GM23338 (cell line): ENCODE results near the gene PABPC3. TPM values are rescaled to one million over a fixed set of nuclear protein-coding genes. Genes with fewer than 3 reads are reported as not detected.
A peak's percentile ranks its signal among the peaks of the same experiment; 100 is the strongest.

ENCODE experiments used
- ATAC-seq: fragments of 200-7000 bp; cut with Tn5 transposase; 3 replicates; pipeline ENCODE4 v1.9.1; 2020
- DNase-seq: peaks from one replicate; pipeline ENCODE4 v3.0.0-alpha.2; 2015; ENCODE audit warnings: low spot score
- H2AFZ ChIP-seq: fragments of 200-600 bp; sonication (generic); 2 replicates; pipeline ENCODE4 v1.8.0; 2016; ENCODE audit warnings: antibody characterized with exemption, mild to moderate bottlenecking, moderate library complexity
- H3F3A ChIP-seq: fragments of 200-600 bp; sonication (generic); replicated peaks from 2 replicates; pipeline ENCODE4 v1.8.0; 2017; ENCODE audit warnings: antibody characterized with exemption, mixed run types, low read depth
- H3K27ac ChIP-seq: fragments of 200-600 bp; sonication (generic); 2 replicates; pipeline ENCODE4 v1.6.1; 2016; ENCODE audit warnings: low read depth
- H3K27me3 ChIP-seq: fragments of 200-600 bp; sonication (generic); 2 replicates; pipeline ENCODE4 v1.8.0; 2016; ENCODE audit warnings: mild to moderate bottlenecking, mixed run types, moderate library complexity; ENCODE audit not compliant: insufficient read depth
- H3K36me3 ChIP-seq: fragments of 200-600 bp; sonication (generic); 2 replicates; pipeline ENCODE4 v1.8.0; 2016; ENCODE audit warnings: mild to moderate bottlenecking; ENCODE audit not compliant: insufficient read depth
- H3K4me1 ChIP-seq: fragments of 200-600 bp; sonication (generic); 2 replicates; pipeline ENCODE4 v1.8.0; 2016; ENCODE audit warnings: mild to moderate bottlenecking, moderate library complexity; ENCODE audit not compliant: insufficient read depth
- H3K4me2 ChIP-seq: fragments of 200-600 bp; sonication (generic); 2 replicates; pipeline ENCODE4 v1.7.1; 2017; ENCODE audit warnings: mixed run types
- H3K4me3 ChIP-seq: fragments of 200-600 bp; sonication (generic); 2 replicates; pipeline ENCODE4 v1.6.1; 2016; ENCODE audit warnings: mixed run types
- H3K79me2 ChIP-seq: fragments of 200-600 bp; sonication (generic); replicated peaks from 2 replicates; pipeline ENCODE4 v1.8.0; 2017; ENCODE audit warnings: mild to moderate bottlenecking; ENCODE audit not compliant: insufficient read depth
- H3K9me2 ChIP-seq: fragments of 200-600 bp; sonication (generic); 2 replicates; pipeline ENCODE4 v1.8.0; 2017; ENCODE audit not compliant: insufficient read depth
- H4K20me1 ChIP-seq: fragments of 200-600 bp; sonication (generic); replicated peaks from 2 replicates; pipeline ENCODE4 v1.8.0; 2017; ENCODE audit warnings: mild to moderate bottlenecking; ENCODE audit not compliant: insufficient read depth
- H3K27ac Mint-ChIP-seq: 2 replicates; pipeline ENCODE4 v1.8.0; 2020; ENCODE audit warnings: inconsistent platforms, mild to moderate bottlenecking, moderate library complexity, mixed read lengths
- H3K27me3 Mint-ChIP-seq: 3 replicates; pipeline ENCODE4 v1.8.0; 2022; ENCODE audit warnings: low read depth, mild to moderate bottlenecking, moderate library complexity, mixed read lengths, inconsistent platforms; ENCODE audit not compliant: insufficient read depth, poor library complexity
- H3K36me3 Mint-ChIP-seq: 3 replicates; pipeline ENCODE4 v1.8.0; 2021; ENCODE audit warnings: low read depth, mild to moderate bottlenecking, inconsistent platforms, moderate library complexity, mixed read lengths
- H3K4me1 Mint-ChIP-seq: 3 replicates; pipeline ENCODE4 v1.8.0; 2020; ENCODE audit warnings: mild to moderate bottlenecking, inconsistent platforms, mixed read lengths
- H3K4me3 Mint-ChIP-seq: 3 replicates; pipeline ENCODE4 v1.8.0; 2021; ENCODE audit warnings: moderate library complexity, mild to moderate bottlenecking, inconsistent platforms, mixed read lengths
- H3K9me3 Mint-ChIP-seq: 3 replicates; pipeline ENCODE4 v1.8.0; 2020; ENCODE audit warnings: moderate library complexity, mild to moderate bottlenecking, inconsistent platforms, mixed read lengths
- CREB1 ChIP-seq: fragments of 250-450 bp; sonication (Bioruptor Pico); IDR thresholded peaks from 2 replicates; pipeline ENCODE4 v1.5.0; 2020; ENCODE audit warnings: low read depth, mild to moderate bottlenecking, moderate library complexity
- EZH2 ChIP-seq: fragments of 200-600 bp; sonication (generic); IDR thresholded peaks from one replicate; pipeline ENCODE4 v1.8.0; 2017; ENCODE audit warnings: antibody characterized with exemption, mild to moderate bottlenecking, low read depth; ENCODE audit not compliant: unreplicated experiment
- EZH2phosphoT487 ChIP-seq: fragments of 200-600 bp; sonication (generic); IDR thresholded peaks from one replicate; pipeline ENCODE4 v1.8.1; 2018; ENCODE audit warnings: antibody characterized with exemption; ENCODE audit not compliant: unreplicated experiment
- JUNB ChIP-seq: IDR thresholded peaks from one replicate; pipeline ENCODE4 v1.6.1; 2016; ENCODE audit warnings: antibody characterized with exemption; ENCODE audit not compliant: unreplicated experiment
- POLR2AphosphoS5 ChIP-seq: IDR thresholded peaks from 2 replicates; pipeline ENCODE4 v1.6.1; 2016; ENCODE audit warnings: antibody characterized with exemption, low read depth
- STAT1 ChIP-seq: IDR thresholded peaks from one replicate; pipeline ENCODE4 v1.6.1; 2016; ENCODE audit warnings: antibody characterized with exemption; ENCODE audit not compliant: unreplicated experiment
- ZNF114 ChIP-seq: fragments of 250-450 bp; sonication (Bioruptor Pico); IDR thresholded peaks from 2 replicates; pipeline ENCODE4 v1.5.0; 2020; ENCODE audit warnings: mild to moderate bottlenecking, moderate library complexity
- ZNF331 ChIP-seq: fragments of 250-450 bp; sonication (Bioruptor Pico); IDR thresholded peaks from 2 replicates; pipeline ENCODE4 v1.5.0; 2020; ENCODE audit warnings: low read depth, mild to moderate bottlenecking, moderate library complexity
- polyA plus RNA-seq: library from polyadenylated mRNA; unstranded; fragments of >200 nt; fragmentation: Nextera tagmentation; extraction: Ambion mirVana; gene quantifications from 2 replicates; pipeline ENCODE4 v1.2.1, GENCODE V29; 2016
- total RNA-seq: library from RNA; depleted of rRNA; stranded (reverse); fragments of >200 nt; shearing (Covaris generic); gene quantifications from 2 replicates; pipeline ENCODE4 v1.2.3, GENCODE V29; 2014
- TF ChIP-seq, protein P1 (sequence below), 2 experiments: fragments of 200-600 bp in 1 of 2; sonication (generic) in 1 of 2; conservative IDR thresholded peaks; 2 replicates each; pipeline versions ENCODE4 v1.5.1 to v1.6.1; 2016 to 2017; ENCODE audit warnings: antibody characterized with exemption in 2 of 2, low read depth in 2 of 2, mild to moderate bottlenecking in 2 of 2, moderate library complexity in 1 of 2
- TF ChIP-seq, protein P2 (sequence below): IDR thresholded peaks from one replicate; pipeline ENCODE4 v1.6.1; 2018; ENCODE audit warnings: antibody characterized with exemption; ENCODE audit not compliant: unreplicated experiment
- TF ChIP-seq, protein P3 (sequence below): fragments of 250-450 bp; sonication (Bioruptor Pico); IDR thresholded peaks from 2 replicates; pipeline ENCODE4 v1.5.0; 2020; ENCODE audit warnings: mild to moderate bottlenecking, moderate library complexity

The PABPC3 gene
- total and polyA plus RNA-seq, 2 experiments from 2014 or later = 0.55 to 1.2 TPM

DNA sequence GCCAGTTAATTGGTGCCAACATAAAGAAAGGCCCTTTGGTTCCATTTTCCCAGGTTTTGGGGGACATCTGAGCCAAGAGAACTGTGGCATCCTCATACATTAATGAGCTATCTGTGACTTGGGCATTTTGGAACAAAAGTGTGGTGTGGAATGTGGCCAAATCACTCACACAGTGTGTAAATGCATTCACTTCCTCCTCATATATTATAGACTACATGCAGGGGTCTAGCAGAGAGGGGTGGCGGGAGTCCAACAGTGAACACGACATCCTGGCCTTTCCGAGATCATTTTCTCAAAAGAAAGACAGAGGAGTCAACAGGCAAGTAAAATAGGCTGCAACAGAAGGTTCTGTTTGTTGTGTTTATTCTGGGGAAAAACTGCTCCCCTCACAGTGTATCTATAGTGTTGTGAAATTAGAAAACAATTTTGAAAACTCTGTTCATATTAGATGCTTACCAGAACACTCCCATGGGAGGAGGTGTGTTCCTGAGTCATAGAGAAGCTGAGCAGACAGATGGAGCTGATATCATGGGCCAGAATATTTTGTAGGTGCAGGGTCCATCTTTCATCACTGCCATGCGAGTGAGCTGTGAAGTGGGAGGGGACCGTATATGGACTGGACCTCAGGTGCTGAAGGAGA is 36.9 kb downstream of the PABPC3 start (continued):
- TF ChIP-seq, protein P1, sequence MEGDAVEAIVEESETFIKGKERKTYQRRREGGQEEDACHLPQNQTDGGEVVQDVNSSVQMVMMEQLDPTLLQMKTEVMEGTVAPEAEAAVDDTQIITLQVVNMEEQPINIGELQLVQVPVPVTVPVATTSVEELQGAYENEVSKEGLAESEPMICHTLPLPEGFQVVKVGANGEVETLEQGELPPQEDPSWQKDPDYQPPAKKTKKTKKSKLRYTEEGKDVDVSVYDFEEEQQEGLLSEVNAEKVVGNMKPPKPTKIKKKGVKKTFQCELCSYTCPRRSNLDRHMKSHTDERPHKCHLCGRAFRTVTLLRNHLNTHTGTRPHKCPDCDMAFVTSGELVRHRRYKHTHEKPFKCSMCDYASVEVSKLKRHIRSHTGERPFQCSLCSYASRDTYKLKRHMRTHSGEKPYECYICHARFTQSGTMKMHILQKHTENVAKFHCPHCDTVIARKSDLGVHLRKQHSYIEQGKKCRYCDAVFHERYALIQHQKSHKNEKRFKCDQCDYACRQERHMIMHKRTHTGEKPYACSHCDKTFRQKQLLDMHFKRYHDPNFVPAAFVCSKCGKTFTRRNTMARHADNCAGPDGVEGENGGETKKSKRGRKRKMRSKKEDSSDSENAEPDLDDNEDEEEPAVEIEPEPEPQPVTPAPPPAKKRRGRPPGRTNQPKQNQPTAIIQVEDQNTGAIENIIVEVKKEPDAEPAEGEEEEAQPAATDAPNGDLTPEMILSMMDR (conservative IDR thresholded peaks at IDR 0.05; ENCODE audit: low read depth in 2 of 2) = no peak
- TF ChIP-seq EZH2phosphoT487 (no peak), ZNF114 (no peak), EZH2 (no peak), STAT1 (no peak)

DNA sequence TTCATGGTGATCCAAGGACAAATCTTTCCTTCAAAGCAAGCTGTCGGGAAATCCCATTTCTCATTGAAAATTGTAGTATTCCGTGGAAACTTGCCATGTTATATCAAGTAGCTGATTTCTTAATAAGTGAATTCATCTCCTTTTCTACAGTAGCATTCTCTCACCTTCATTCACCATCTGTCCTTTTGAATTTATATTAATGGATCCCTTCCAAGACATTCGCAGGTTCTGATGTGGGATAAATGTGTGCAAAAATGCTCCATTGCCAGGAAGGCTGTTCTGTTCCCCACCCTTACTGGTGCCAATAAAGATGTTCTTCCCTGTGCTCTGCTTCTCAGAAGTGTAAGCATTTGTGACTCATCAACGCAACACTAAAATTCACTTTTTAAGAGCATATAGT is 40.0 kb downstream of the PABPC3 start:
- H3K27ac Mint-ChIP-seq = 0 out of 2 replicates have a peak overlapping the region, but pooled peaks have one; percentile 29
- ATAC-seq = no peak
- H3K27me3 Mint-ChIP-seq = peaks cover 14% of the 10 kb centered on the region
- TF ChIP-seq POLR2AphosphoS5 = no peak
- TF ChIP-seq CREB1 (CRISPR knock-in tag) = no peak
- TF ChIP-seq EZH2phosphoT487 = no peak
- TF ChIP-seq, protein P2, sequence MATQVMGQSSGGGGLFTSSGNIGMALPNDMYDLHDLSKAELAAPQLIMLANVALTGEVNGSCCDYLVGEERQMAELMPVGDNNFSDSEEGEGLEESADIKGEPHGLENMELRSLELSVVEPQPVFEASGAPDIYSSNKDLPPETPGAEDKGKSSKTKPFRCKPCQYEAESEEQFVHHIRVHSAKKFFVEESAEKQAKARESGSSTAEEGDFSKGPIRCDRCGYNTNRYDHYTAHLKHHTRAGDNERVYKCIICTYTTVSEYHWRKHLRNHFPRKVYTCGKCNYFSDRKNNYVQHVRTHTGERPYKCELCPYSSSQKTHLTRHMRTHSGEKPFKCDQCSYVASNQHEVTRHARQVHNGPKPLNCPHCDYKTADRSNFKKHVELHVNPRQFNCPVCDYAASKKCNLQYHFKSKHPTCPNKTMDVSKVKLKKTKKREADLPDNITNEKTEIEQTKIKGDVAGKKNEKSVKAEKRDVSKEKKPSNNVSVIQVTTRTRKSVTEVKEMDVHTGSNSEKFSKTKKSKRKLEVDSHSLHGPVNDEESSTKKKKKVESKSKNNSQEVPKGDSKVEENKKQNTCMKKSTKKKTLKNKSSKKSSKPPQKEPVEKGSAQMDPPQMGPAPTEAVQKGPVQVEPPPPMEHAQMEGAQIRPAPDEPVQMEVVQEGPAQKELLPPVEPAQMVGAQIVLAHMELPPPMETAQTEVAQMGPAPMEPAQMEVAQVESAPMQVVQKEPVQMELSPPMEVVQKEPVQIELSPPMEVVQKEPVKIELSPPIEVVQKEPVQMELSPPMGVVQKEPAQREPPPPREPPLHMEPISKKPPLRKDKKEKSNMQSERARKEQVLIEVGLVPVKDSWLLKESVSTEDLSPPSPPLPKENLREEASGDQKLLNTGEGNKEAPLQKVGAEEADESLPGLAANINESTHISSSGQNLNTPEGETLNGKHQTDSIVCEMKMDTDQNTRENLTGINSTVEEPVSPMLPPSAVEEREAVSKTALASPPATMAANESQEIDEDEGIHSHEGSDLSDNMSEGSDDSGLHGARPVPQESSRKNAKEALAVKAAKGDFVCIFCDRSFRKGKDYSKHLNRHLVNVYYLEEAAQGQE = no peak
- TF ChIP-seq ZNF331 = no peak
- no peak for TF ChIP-seq JUNB
- no peak for TF ChIP-seq STAT1
- TF ChIP-seq, protein P3, sequence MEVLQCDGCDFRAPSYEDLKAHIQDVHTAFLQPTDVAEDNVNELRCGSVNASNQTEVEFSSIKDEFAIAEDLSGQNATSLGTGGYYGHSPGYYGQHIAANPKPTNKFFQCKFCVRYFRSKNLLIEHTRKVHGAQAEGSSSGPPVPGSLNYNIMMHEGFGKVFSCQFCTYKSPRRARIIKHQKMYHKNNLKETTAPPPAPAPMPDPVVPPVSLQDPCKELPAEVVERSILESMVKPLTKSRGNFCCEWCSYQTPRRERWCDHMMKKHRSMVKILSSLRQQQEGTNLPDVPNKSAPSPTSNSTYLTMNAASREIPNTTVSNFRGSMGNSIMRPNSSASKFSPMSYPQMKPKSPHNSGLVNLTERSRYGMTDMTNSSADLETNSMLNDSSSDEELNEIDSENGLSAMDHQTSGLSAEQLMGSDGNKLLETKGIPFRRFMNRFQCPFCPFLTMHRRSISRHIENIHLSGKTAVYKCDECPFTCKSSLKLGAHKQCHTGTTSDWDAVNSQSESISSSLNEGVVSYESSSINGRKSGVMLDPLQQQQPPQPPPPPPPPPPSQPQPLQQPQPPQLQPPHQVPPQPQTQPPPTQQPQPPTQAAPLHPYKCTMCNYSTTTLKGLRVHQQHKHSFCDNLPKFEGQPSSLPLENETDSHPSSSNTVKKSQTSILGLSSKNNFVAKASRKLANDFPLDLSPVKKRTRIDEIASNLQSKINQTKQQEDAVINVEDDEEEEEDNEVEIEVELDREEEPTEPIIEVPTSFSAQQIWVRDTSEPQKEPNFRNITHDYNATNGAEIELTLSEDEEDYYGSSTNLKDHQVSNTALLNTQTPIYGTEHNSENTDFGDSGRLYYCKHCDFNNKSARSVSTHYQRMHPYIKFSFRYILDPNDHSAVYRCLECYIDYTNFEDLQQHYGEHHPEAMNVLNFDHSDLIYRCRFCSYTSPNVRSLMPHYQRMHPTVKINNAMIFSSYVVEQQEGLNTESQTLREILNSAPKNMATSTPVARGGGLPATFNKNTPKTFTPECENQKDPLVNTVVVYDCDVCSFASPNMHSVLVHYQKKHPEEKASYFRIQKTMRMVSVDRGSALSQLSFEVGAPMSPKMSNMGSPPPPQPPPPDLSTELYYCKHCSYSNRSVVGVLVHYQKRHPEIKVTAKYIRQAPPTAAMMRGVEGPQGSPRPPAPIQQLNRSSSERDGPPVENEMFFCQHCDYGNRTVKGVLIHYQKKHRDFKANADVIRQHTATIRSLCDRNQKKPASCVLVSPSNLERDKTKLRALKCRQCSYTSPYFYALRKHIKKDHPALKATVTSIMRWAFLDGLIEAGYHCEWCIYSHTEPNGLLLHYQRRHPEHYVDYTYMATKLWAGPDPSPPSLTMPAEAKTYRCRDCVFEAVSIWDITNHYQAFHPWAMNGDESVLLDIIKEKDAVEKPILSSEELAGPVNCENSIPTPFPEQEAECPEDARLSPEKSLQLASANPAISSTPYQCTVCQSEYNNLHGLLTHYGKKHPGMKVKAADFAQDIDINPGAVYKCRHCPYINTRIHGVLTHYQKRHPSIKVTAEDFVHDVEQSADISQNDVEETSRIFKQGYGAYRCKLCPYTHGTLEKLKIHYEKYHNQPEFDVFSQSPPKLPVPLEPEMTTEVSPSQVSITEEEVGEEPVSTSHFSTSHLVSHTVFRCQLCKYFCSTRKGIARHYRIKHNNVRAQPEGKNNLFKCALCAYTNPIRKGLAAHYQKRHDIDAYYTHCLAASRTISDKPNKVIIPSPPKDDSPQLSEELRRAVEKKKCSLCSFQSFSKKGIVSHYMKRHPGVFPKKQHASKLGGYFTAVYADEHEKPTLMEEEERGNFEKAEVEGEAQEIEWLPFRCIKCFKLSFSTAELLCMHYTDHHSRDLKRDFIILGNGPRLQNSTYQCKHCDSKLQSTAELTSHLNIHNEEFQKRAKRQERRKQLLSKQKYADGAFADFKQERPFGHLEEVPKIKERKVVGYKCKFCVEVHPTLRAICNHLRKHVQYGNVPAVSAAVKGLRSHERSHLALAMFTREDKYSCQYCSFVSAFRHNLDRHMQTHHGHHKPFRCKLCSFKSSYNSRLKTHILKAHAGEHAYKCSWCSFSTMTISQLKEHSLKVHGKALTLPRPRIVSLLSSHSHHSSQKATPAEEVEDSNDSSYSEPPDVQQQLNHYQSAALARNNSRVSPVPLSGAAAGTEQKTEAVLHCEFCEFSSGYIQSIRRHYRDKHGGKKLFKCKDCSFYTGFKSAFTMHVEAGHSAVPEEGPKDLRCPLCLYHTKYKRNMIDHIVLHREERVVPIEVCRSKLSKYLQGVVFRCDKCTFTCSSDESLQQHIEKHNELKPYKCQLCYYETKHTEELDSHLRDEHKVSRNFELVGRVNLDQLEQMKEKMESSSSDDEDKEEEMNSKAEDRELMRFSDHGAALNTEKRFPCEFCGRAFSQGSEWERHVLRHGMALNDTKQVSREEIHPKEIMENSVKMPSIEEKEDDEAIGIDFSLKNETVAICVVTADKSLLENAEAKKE (CRISPR knock-in tag) = no peak
- no peak for TF ChIP-seq EZH2
- no peak for TF ChIP-seq ZNF114

More for the DNA sequence above, 40.0 kb downstream of the PABPC3 start:
- Histone ChIP-seq H3F3A (peaks cover 10% of the 10 kb centered on the region; the same call in 1 of the 2 replicates), H3K27me3 (no peaks in the 10 kb centered on the region), H3K27ac (no peak overlapping the region), H3K9me2 (peaks cover 3% of the 10 kb centered on the region; the same call in 1 of the 2 replicates), H3K4me2 (peak overlapping the region; percentile 74), H3K4me3 (no peak overlapping the region), H3K36me3 (peaks cover 4% of the 10 kb centered on the region; the same call in 1 of the 2 replicates), H4K20me1 (no peaks in the 10 kb centered on the region), H2AFZ (peak overlapping the region; percentile 49; the same call in 1 of the 2 replicates), H3K79me2 (no peaks in the 10 kb centered on the region), H3K4me1 (peaks cover 50% of the 10 kb centered on the region)
- peaks cover 22% of the 10 kb centered on the region for H3K9me3 Mint-ChIP-seq
- peaks cover 50% of the 10 kb centered on the region for H3K4me1 Mint-ChIP-seq
- H3K36me3 Mint-ChIP-seq = peaks cover 22% of the 10 kb centered on the region; the same call in 2 of the 3 replicates
- 0 out of 3 replicates have a peak overlapping the region, but pooled peaks have one; percentile 20 for H3K4me3 Mint-ChIP-seq
- no peak for DNase-seq
